ENCODE results near the gene FAM9A. TPM values are rescaled to one million over a fixed set of nuclear protein-coding genes. Genes with fewer than 3 reads are reported as not detected.
A peak's percentile ranks its signal among the peaks of the same experiment; 100 is the strongest.
"Not testable (repeated sequence)": the region's sequence is repeated elsewhere in the genome, so short reads cannot be mapped to it uniquely, and the experiment has no call there.

FAM9A gene
- total RNA-seq, 1 experiment from 2014 or later, result not detected

- Histone ChIP-seq H3K4me1 (ENCODE audit: insufficient read depth, low read length) (peaks cover 20% of the 10 kb centered on the region), H3K36me3 (ENCODE audit: low read depth, low read length) (no peaks in the 10 kb centered on the region), H3K4me3 (ENCODE audit: low read length) (no peak overlapping the region), H3F3A (ENCODE audit: low read length, unreplicated experiment) (no peaks in the 10 kb centered on the region), H3K27ac (ENCODE audit: low read length) (no peak overlapping the region), H3K9me2 (replicated peaks; ENCODE audit: low read length) (no peaks in the 10 kb centered on the region), H3K9me3 (ENCODE audit: low read length) (no peaks in the 10 kb centered on the region), H3K4me2 (ENCODE audit: low read length) (no peak overlapping the region), H3K9ac (ENCODE audit: low read length) (no peak overlapping the region), H3K79me2 (ENCODE audit: low read length) (no peaks in the 10 kb centered on the region), H2AFZ (ENCODE audit: low read length) (no peak overlapping the region), H4K20me1 (ENCODE audit: low read length) (no peaks in the 10 kb centered on the region), H3K27me3 (ENCODE audit: low read length) (no peaks in the 10 kb centered on the region)
- intact Hi-C loops (cut with micrococcal nuclease), result no loop called here
- ATAC-seq (no peak), DNase-seq (no peak)
- POLR2A ChIA-PET (ENCODE audit: unreplicated experiment), result no interaction called here
- BruUV-seq (replicated peaks), result no TSS peak
- TF ChIP-seq EZH2 (IDR thresholded peaks at IDR 0.05; ENCODE audit: low read length, unreplicated experiment) (no peak), CTCF (conservative IDR thresholded peaks at IDR 0.05; ENCODE audit: low read depth, low read length) (no peak), EZH2phosphoT487 (IDR thresholded peaks at IDR 0.05; ENCODE audit: borderline replicate concordance, low read length) (no peak)
- CTCF ChIA-PET, result no interaction called here
Measured at GRCh38 chrX:8805974-8806373, 4.8 kb upstream of the FAM9A start.

- H3K4me1 ChIP-seq (ENCODE audit: insufficient read depth, low read length), result peaks cover 20% of the 10 kb centered on the region
- H4K20me1 ChIP-seq (ENCODE audit: low read length), result no peaks in the 10 kb centered on the region
- ChIA-PET CTCF (interaction anchor here (0.6 kb wide), 1 partner anchor 50 kb away, joined by 3 read pairs; no protein-coding TSS in a partner anchor), POLR2A (ENCODE audit: unreplicated experiment) (no interaction called here)
- no peaks in the 10 kb centered on the region for H3F3A ChIP-seq (ENCODE audit: low read length, unreplicated experiment)
- no peak for ATAC-seq
- no peaks in the 10 kb centered on the region for H3K79me2 ChIP-seq (ENCODE audit: low read length)
- no peaks in the 10 kb centered on the region for H3K9me3 ChIP-seq (ENCODE audit: low read length)
- no peak overlapping the region for H3K27ac ChIP-seq (ENCODE audit: low read length)
- DNase-seq, result no peak
- no peak overlapping the region for H2AFZ ChIP-seq (ENCODE audit: low read length)
- intact Hi-C loops (cut with micrococcal nuclease), result no loop called here
- no peaks in the 10 kb centered on the region for H3K36me3 ChIP-seq (ENCODE audit: low read depth, low read length)
- H3K27me3 ChIP-seq (ENCODE audit: low read length), result no peaks in the 10 kb centered on the region
- TF ChIP-seq EZH2 (IDR thresholded peaks at IDR 0.05; ENCODE audit: low read length, unreplicated experiment) (no peak), EZH2phosphoT487 (IDR thresholded peaks at IDR 0.05; ENCODE audit: borderline replicate concordance, low read length) (no peak), CTCF (conservative IDR thresholded peaks at IDR 0.05; ENCODE audit: low read depth, low read length) (no peak)
- H3K4me3 ChIP-seq (ENCODE audit: low read length), result no peak overlapping the region
- no peak overlapping the region for H3K9ac ChIP-seq (ENCODE audit: low read length)
- no peaks in the 10 kb centered on the region for H3K9me2 ChIP-seq (replicated peaks; ENCODE audit: low read length)
- BruUV-seq (replicated peaks), result no TSS peak
- no peak overlapping the region for H3K4me2 ChIP-seq (ENCODE audit: low read length)
Measured at GRCh38 chrX:8805046-8805445, 3.9 kb upstream of the FAM9A start.

GRCh38 chrX:8803326-8803725 is 2.1 kb upstream of the FAM9A start:
- CTCF ChIA-PET, result interaction anchor here (0.7 kb wide), 1 partner anchor 1252 kb away, joined by 3 read pairs; no protein-coding TSS in a partner anchor
- peak; percentile 83 for DNase-seq
- Histone ChIP-seq H3K4me1 (ENCODE audit: insufficient read depth, low read length) (peaks cover 20% of the 10 kb centered on the region), H3K27ac (ENCODE audit: low read length) (peak overlapping the region; percentile 52), H3K79me2 (ENCODE audit: low read length) (no peaks in the 10 kb centered on the region), H3K9ac (ENCODE audit: low read length) (no peak overlapping the region), H3K4me3 (ENCODE audit: low read length) (no peak overlapping the region), H3K27me3 (ENCODE audit: low read length) (no peaks in the 10 kb centered on the region), H3K4me2 (ENCODE audit: low read length) (peak overlapping the region; percentile 39; the same call in 1 of the 2 replicates), H2AFZ (ENCODE audit: low read length) (no peak overlapping the region), H3F3A (ENCODE audit: low read length, unreplicated experiment) (no peaks in the 10 kb centered on the region), H3K9me2 (replicated peaks; ENCODE audit: low read length) (no peaks in the 10 kb centered on the region), H3K36me3 (ENCODE audit: low read depth, low read length) (no peaks in the 10 kb centered on the region), H3K9me3 (ENCODE audit: low read length) (no peaks in the 10 kb centered on the region), H4K20me1 (ENCODE audit: low read length) (no peaks in the 10 kb centered on the region)
- ATAC-seq, result peak; percentile 91
- intact Hi-C loops (cut with micrococcal nuclease), result no loop called here
- POLR2A ChIA-PET (ENCODE audit: unreplicated experiment), result no interaction called here
- no peak for TF ChIP-seq EZH2phosphoT487 (IDR thresholded peaks at IDR 0.05; ENCODE audit: borderline replicate concordance, low read length)
- no peak for TF ChIP-seq EZH2 (IDR thresholded peaks at IDR 0.05; ENCODE audit: low read length, unreplicated experiment)
- no peak for TF ChIP-seq CTCF (conservative IDR thresholded peaks at IDR 0.05; ENCODE audit: low read depth, low read length)
- BruUV-seq (replicated peaks), result no TSS peak

- H3K36me3 ChIP-seq (ENCODE audit: low read depth, low read length); POLR2A ChIA-PET (ENCODE audit: unreplicated experiment); H3K27ac ChIP-seq (ENCODE audit: low read length); ATAC-seq; DNase-seq; H3K4me2 ChIP-seq (ENCODE audit: low read length); intact Hi-C loops (cut with micrococcal nuclease); H3F3A ChIP-seq (ENCODE audit: low read length, unreplicated experiment); H3K79me2 ChIP-seq (ENCODE audit: low read length); H3K4me3 ChIP-seq (ENCODE audit: low read length); BruUV-seq (replicated peaks); CTCF ChIA-PET; H4K20me1 ChIP-seq (ENCODE audit: low read length); H3K9me3 ChIP-seq (ENCODE audit: low read length); H3K27me3 ChIP-seq (ENCODE audit: low read length); H2AFZ ChIP-seq (ENCODE audit: low read length); H3K9me2 ChIP-seq (replicated peaks; ENCODE audit: low read length); H3K9ac ChIP-seq (ENCODE audit: low read length): not testable (repeated sequence)
- H3K4me1 ChIP-seq (ENCODE audit: insufficient read depth, low read length), result peaks cover 20% of the 10 kb centered on the region
Measured at GRCh38 chrX:8800351-8800750, 832 bp downstream of the FAM9A start.

All from PC-3 (cell line).